ENCODE results near the gene LYSET.

- no peak for TF ChIP-seq POLR2A (IDR thresholded peaks at IDR 0.05; ENCODE audit: low read length)
- TF ChIP-seq GATA1 (IDR thresholded peaks at IDR 0.05; ENCODE audit: low read depth, low read length), result no peak
Measured at GRCh38 chr14:93214598-93214997, 29.5 kb downstream of the LYSET start.
